HG03469 (cell line): ENCODE data around the gene FBXL7.

Experiments
- ATAC-seq: cut with Tn5 transposase; IDR thresholded peaks from one replicate; pipeline ENCODE4 v1.9.1; 2021; ENCODE audit warnings: mild to moderate bottlenecking, moderate library complexity, moderate number of reproducible peaks; ENCODE audit not compliant: unreplicated experiment

FBXL7 gene

DNA sequence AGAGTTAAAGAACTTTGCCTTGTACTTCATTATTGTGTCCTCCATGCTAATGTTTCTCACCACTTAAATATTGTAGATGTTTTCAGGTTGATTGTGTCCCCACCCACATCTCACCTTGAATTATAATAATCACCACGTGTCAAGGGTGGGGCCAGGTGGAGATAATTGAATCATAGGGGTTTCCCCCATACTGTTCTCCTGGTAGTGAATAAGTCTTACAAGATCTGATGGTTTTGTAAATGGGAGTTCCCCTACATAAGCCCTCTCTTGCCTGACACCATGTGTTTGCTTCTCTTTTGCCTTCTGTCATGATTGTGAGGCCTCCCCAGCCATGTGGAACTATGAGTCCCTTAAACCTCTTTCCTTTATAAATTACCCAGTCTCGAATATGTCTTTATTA, 248.3 kb downstream of the FBXL7 start:
- no peak for ATAC-seq

DNA sequence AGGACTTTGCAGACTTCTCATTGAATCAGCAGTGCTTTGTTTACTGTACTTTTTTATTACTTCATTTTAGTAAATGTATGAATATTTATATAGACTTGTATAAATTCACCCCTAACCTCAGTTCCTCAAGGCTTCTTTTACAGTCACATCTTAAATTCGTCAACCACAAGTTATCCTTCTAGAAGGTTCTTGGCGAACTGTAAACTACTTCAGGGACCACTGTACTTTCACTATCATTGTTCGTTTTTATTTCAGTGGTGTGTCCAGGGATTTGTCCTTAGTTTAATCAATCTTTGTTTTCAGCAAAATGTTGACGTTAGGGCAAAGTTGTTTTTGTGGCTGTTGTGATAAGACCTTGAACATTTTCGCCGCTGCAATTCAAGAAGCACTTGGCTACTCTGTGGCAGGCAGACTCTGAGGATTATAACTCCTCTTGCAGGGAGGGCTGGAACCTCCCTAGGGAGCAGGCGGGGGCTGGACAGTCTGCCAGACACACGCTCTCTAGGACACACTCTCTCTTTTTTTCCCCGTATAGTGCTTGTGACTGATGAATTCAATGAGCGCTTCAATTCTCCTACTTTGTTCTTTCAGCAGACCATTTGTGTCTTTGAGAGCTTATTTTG, 252.8 kb downstream of the FBXL7 start:
- ATAC-seq: no peak

DNA sequence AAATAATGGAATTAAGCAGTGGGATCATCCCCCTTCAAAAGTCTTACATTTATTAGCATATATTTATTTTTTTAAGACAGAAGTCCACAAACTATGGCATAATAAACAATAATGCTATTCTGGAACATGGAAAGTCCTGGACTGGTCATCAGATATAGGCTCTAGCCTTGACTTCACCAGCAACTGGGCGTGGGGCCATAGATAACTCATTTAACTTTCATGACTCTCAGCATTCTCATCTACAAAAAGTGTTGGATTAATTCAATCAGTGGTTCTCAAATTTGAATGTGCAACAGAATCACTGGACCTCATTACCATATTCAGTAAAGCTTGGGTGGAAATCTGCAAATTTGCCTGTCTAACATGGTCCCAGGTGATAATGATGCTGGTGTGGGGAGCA, 253.8 kb downstream of the FBXL7 start:
- ATAC-seq: no peak

GRCh38 chr5:15757103-15757502, 257.1 kb downstream of the FBXL7 start:
- no peak for ATAC-seq

DNA sequence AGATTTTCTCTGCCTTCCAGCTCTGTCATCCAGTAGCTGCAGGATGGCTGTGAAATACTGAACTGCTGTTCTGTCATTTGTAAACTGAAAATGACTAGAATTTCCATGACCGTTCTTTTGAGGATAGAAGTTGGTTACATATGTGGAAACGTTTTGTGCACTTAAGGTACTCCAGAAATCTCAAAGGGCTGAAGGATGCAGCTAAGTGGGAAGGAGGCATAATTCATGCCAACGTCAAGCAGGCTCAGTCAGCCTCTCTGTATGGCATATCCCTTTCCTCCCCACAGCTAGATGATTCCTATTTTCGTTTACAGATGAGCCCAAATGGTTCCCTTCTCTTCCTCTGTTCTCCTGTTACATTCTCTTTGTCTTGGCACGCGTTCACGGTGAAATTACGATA, 257.6 kb downstream of the FBXL7 start:
- ATAC-seq: no peak

- ATAC-seq: no peak
These were observed 262.7 kb downstream of the FBXL7 start for GRCh38 chr5:15762668-15763067.

DNA sequence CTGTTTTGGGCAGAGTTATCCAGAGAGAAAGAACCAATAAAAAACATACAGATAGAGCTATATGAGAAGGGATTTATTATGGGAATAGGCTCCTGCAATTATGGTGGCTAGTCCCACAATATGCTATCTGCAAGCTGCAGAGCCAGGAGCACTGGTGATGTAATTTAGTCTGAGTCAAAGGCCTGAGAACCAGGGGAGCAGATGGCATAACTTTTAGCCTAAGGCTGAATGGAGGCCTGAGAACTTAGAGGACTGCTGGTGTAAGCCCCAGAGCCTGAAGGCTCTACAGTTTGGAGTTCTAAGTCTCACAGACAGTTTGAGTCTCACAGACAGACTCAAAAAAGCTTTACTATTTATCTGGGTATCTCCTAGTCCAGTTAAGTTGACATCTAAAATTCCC, 263.8 kb downstream of the FBXL7 start:
- ATAC-seq: no peak

DNA sequence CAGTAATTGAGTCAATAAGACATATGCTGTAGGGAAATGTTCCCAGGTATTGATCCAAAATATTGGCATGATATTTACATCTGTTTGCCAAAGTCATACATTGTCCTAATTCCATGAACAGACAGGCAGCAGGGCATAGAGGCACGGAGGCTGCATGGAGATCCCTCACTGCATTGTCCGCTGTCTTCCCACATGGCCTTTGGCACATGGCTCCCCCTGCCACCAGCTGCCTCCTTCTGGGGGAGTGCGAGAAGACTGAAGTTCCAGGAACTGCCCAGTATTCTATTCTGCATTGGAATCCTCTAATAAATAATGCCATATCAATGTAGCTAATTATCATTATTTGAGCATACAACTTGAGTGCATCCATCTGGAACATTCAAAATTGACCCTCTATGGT, 269.0 kb downstream of the FBXL7 start:
- no peak for ATAC-seq

DNA sequence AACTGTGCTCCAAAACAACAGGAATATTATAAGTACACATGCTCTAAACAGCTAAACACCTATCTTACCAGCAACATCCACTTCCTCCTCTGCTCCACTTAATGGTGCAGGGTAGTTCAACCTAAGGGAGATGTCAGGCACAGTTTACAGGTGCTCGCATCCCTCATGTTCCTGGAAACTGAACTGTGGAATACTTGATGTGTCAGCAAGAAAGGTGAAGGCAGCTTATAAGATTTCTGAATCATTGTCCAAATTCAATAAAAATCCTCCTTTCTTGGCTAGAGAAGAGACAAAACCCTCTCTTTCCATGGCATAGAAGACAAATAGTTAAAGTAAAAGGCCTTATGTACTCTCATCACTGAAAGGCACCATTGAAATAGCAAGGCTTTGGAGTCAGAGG, 272.2 kb downstream of the FBXL7 start:
- no peak for ATAC-seq

- ATAC-seq: no peak
These were observed 274.7 kb downstream of the FBXL7 start for GRCh38 chr5:15774632-15775031.

GRCh38 chr5:15776346-15776745, 276.4 kb downstream of the FBXL7 start:
- no peak for ATAC-seq

DNA sequence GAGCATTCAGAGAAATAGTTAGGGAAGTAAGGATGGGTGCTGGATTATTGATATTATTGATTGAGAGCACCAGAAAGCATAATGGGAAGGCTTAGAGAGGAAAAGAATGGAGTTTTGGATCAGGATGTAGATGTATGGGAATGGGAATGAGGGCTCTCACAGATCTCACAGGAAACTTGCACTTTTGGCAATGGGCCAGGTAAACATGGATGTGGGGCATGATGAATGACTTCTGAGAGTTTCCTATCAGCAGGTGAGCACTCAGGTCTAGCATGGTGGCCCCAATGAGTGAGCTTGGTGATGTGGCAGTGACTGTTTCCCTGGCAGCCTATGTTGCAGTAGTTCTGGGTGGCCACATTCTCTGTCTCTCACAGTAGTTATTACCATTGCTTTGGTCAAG, 283.8 kb downstream of the FBXL7 start:
- no peak for ATAC-seq

- no peak for ATAC-seq
These were observed 285.6 kb downstream of the FBXL7 start for GRCh38 chr5:15785531-15785981.

GRCh38 chr5:15786326-15786725, 286.3 kb downstream of the FBXL7 start:
- no peak for ATAC-seq

DNA sequence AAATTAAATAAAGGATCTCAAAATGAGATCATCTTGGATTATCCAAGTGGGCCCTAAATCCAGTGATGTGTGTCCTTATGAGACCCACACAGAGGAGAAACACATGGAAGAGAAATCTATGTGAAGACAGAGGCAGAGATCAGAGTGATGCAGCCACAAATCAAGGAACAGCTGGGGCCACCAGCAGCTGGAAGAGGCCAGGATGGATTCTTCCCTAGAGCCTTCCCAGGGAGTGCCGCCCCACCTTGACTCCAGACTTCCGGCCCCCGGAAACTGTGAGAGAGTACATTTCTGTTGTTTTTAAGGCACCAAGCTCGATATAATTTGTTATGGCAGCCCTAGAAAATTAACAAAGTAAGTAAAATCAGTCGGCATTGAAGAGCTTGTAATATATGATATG, 286.9 kb downstream of the FBXL7 start:
- no peak for ATAC-seq

DNA sequence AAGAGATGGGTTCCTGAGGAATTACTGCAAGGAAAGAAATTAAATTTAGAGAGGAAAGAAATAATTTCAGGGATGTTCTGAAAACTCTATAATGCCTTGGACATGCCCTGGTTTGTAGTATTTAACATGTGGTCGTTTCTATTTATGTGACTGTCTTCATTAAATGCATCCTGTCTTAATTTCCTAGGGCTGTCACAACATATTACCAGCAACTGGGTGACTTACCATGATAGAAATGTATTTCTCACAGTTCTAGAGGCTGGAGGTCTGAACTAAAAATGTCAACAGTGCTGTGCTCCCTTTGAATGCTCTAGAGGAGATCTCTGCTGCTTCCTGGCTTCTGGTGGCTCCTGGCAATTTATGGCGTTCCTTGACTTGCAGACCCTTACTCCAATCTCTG, 287.7 kb downstream of the FBXL7 start:
- ATAC-seq: no peak

GRCh38 chr5:15789642-15790041, 289.7 kb downstream of the FBXL7 start:
- no peak for ATAC-seq

DNA sequence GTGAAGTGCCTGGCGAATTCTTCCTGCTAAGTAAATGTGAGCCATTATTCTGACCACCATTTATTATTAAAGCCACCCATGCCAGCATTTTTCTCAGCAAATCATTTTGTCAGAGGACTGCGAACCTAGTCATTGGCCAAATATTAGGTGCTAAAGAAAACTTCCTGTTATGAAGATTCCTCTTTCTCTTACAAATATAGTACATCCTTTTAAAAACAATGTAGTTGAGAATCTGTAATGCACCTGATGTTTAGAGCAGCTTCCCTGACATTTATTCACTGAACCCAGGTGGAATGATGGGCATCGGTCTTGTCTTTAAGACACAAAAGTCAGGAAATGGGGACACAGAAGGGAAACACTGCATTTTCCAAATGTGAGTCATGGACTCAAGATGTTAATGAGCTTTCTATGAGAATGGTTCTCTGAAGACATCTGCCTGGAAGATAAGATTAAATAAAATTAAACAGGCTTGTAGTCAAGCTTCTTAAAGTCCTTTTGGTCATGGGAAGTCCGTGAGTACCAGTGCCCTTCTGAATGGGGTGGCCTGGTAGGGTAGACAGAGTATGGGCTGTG, 290.6 kb downstream of the FBXL7 start:
- ATAC-seq: no peak

DNA sequence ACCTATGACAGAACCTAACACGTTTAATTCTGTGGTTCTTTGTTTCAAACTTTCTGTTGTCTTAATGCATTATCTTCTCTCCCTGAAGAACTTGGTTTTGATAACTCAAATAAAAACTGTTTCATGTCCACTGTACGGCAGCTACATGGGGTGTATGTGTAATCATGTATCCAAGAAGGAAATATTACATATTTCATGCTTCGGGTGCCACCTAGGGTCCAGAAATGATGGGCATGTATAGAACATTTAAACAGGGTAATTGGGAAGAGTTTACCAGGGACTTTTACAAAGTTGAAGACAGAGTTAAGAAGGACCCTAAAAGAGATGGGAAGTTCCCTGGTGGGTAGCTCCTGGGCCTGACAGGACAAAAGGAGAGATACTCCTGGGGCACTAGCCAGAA, 291.3 kb downstream of the FBXL7 start:
- ATAC-seq: no peak

- no peak for ATAC-seq
These were observed 291.9 kb downstream of the FBXL7 start for GRCh38 chr5:15791859-15792258.

DNA sequence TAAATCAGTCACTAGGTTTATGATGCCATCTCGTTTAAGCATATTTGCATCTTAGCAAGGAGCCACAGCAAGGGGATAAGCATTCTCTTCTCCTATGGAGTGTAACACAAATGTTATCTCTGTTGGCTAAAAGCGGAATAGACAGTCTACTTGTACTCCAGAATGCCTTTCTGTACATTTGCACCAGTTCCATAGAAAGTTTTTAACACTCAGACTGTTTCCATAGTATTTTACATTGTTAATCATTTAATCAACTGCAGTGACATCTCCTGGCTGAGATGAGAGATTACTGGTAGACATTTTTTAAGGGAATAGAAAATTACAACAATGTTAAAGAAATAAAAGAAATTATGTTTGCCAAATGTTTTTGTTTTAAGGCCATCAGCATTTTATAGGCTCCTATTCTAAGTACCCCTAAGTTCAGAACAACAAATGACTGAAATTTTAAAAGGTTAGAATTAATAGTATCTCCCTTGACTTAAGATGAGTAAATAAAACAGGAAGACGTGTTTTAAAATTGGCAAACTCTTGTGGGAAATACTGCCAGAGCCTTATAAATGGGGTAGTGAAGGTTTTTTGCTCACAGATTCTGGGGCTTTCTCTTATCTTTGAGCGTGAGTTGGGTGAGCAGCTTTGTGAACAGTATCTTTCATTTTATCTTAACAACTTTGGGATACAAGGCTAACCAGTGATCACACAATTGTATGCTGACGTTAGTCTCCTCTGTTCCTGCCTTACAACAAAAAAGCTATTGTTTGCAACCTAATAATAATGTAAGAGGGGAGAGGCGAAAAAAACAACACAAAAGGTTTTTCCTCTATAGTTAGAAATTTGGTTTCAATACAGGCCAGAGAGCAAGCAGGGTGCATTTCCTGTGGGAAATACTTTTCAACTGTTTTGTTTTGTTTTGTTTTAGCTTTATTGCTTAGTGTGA, 294.3 kb downstream of the FBXL7 start:
- no peak for ATAC-seq

DNA sequence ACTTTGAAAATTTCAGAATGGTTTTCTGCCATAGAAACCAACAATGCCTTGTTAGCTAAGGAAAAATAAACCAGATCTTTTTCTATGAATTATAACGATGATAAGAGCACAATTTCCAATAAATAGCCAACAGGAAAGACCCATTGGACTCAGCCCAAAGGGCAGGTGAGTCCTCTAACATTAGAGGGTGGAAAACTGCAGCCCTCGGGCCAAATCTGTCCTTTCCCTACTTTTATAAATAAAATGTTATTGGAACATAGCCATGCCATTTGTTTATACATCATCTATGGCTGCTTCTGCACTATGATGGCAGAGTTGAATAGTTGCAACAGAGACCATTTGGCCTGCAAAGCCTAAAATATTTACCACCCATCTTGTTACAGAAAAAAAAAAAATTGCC, 296.1 kb downstream of the FBXL7 start:
- ATAC-seq: no peak
